Measurements from ENCODE around the gene DAB2IP. TPM values are rescaled to one million over a fixed set of nuclear protein-coding genes. Genes with fewer than 3 reads are reported as not detected.

DAB2IP gene
- total RNA-seq, 2 donors from 2014 or later = 70.7 to 71.0 TPM

DNA sequence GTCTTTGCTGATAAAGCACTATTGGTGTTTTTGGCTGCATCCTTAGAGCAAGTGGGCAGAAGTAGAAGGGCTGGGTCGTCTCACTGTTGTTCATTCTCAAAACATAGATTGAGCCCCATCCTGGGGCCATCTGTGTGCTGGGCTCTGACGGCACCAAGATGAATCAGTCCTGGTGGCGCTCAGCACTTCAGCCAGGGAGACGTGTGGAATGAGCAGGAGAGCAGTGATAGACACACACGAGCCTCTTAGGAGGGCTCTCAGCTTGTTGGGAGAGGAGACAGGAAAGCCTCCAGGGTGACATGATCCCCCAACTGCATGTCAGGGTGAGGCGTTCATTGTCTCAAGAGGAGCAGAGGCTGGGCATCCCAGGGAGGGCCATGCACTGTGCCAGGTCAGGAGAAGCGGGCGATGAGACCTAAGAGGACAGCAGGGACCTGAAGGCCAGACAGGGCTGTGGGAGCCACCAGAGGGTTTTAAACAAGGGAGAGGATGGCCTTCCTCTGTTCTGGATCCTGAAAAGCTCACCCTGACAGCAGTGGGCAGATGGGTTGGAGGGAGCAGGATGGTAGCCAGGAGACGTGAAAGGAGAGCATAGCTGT, 115.8 kb downstream of the DAB2IP start:
- H3K9me3 ChIP-seq (ENCODE audit: control insufficient read depth, low read length) = no peaks in the 10 kb centered on the region
- Mint-ChIP-seq H3K27me3 (ENCODE audit: insufficient read depth) (no peaks in the 10 kb centered on the region), H3K4me3 (no peak overlapping the region), H3K36me3 (ENCODE audit: low read depth) (peaks cover 66% of the 10 kb centered on the region), H3K4me1 (no peaks in the 10 kb centered on the region), H3K27ac (no peak overlapping the region), H3K9me3 (no peaks in the 10 kb centered on the region)
- DNase-seq = no peak
- H3K9ac ChIP-seq (ENCODE audit: extremely low read depth, low read length, poor library complexity, severe bottlenecking) = no peak overlapping the region
- WGBS, 2 experiments (ENCODE audit: insufficient coverage in 1 of 2, insufficient read length in 1 of 2) = 94 to 96% methylated on average over 7 to 9 of the region's 9 CpGs
- no peak overlapping the region for H3K27ac ChIP-seq (ENCODE audit: low read depth, low read length)
- no peaks in the 10 kb centered on the region for H3K4me1 ChIP-seq (ENCODE audit: control insufficient read depth, insufficient read depth, low read length)
- TF ChIP-seq, protein P1, sequence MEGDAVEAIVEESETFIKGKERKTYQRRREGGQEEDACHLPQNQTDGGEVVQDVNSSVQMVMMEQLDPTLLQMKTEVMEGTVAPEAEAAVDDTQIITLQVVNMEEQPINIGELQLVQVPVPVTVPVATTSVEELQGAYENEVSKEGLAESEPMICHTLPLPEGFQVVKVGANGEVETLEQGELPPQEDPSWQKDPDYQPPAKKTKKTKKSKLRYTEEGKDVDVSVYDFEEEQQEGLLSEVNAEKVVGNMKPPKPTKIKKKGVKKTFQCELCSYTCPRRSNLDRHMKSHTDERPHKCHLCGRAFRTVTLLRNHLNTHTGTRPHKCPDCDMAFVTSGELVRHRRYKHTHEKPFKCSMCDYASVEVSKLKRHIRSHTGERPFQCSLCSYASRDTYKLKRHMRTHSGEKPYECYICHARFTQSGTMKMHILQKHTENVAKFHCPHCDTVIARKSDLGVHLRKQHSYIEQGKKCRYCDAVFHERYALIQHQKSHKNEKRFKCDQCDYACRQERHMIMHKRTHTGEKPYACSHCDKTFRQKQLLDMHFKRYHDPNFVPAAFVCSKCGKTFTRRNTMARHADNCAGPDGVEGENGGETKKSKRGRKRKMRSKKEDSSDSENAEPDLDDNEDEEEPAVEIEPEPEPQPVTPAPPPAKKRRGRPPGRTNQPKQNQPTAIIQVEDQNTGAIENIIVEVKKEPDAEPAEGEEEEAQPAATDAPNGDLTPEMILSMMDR (conservative IDR thresholded peaks at IDR 0.05) = no peak
- H3K4me3 ChIP-seq (ENCODE audit: low read length) = no peak overlapping the region
- H3K36me3 ChIP-seq (ENCODE audit: control insufficient read depth, insufficient read depth, low read length) = peaks cover 28% of the 10 kb centered on the region
- no peaks in the 10 kb centered on the region for H3K27me3 ChIP-seq (ENCODE audit: control insufficient read depth, insufficient read depth, low read length, poor library complexity, severe bottlenecking)

GRCh38 chr9:121768416-121769015, 117.1 kb downstream of the DAB2IP start:
- Histone ChIP-seq H3K4me1 (ENCODE audit: control insufficient read depth, insufficient read depth, low read length) (no peaks in the 10 kb centered on the region), H3K27me3 (ENCODE audit: control insufficient read depth, insufficient read depth, low read length, poor library complexity, severe bottlenecking) (no peaks in the 10 kb centered on the region), H3K4me3 (ENCODE audit: low read length) (no peak overlapping the region), H3K9me3 (ENCODE audit: control insufficient read depth, low read length) (no peaks in the 10 kb centered on the region), H3K27ac (ENCODE audit: low read depth, low read length) (no peak overlapping the region), H3K9ac (ENCODE audit: extremely low read depth, low read length, poor library complexity, severe bottlenecking) (no peak overlapping the region), H3K36me3 (ENCODE audit: control insufficient read depth, insufficient read depth, low read length) (peaks cover 30% of the 10 kb centered on the region)
- Mint-ChIP-seq H3K36me3 (ENCODE audit: low read depth) (peaks cover 65% of the 10 kb centered on the region), H3K4me1 (no peaks in the 10 kb centered on the region), H3K9me3 (no peaks in the 10 kb centered on the region), H3K27ac (no peak overlapping the region), H3K27me3 (ENCODE audit: insufficient read depth) (no peaks in the 10 kb centered on the region), H3K4me3 (no peak overlapping the region)
- whole genome bisulfite sequencing, 2 experiments (ENCODE audit: insufficient coverage in 1 of 2, insufficient read length in 1 of 2) = 95 to 97% methylated on average over 14 to 15 of the region's 15 CpGs
- DNase-seq = no peak
- TF ChIP-seq, protein P1 (conservative IDR thresholded peaks at IDR 0.05) = no peak

GRCh38 chr9:121769939-121770338, 118.5 kb downstream of the DAB2IP start:
- Mint-ChIP-seq H3K27me3 (ENCODE audit: insufficient read depth) (no peaks in the 10 kb centered on the region), H3K36me3 (ENCODE audit: low read depth) (peaks cover 60% of the 10 kb centered on the region), H3K27ac (no peak overlapping the region), H3K9me3 (no peaks in the 10 kb centered on the region), H3K4me1 (no peaks in the 10 kb centered on the region), H3K4me3 (no peak overlapping the region)
- 90 to 95% methylated on average over 2 to 4 of the region's 4 CpGs for WGBS, 2 experiments (ENCODE audit: insufficient coverage in 1 of 2, insufficient read length in 1 of 2)
- H3K9ac ChIP-seq (ENCODE audit: extremely low read depth, low read length, poor library complexity, severe bottlenecking) = no peak overlapping the region
- no peak overlapping the region for H3K27ac ChIP-seq (ENCODE audit: low read depth, low read length)
- H3K4me1 ChIP-seq (ENCODE audit: control insufficient read depth, insufficient read depth, low read length) = no peaks in the 10 kb centered on the region
- no peak for DNase-seq
- TF ChIP-seq, protein P1 (conservative IDR thresholded peaks at IDR 0.05) = no peak
- H3K36me3 ChIP-seq (ENCODE audit: control insufficient read depth, insufficient read depth, low read length) = peaks cover 32% of the 10 kb centered on the region
- no peaks in the 10 kb centered on the region for H3K9me3 ChIP-seq (ENCODE audit: control insufficient read depth, low read length)
- H3K27me3 ChIP-seq (ENCODE audit: control insufficient read depth, insufficient read depth, low read length, poor library complexity, severe bottlenecking) = no peaks in the 10 kb centered on the region
- no peak overlapping the region for H3K4me3 ChIP-seq (ENCODE audit: low read length)
